Stimulated activated CD4-positive, alpha-beta T cell treated with anti-CD3 and anti-CD28 coated beads, Interleukin-4, amount 100 ng/mL, for 1 hour (primary cell): ENCODE measurements around the gene TTC23L.
A peak's percentile ranks its signal among the peaks of the same experiment; 100 is the strongest.
"Not testable (repeated sequence)": the region's sequence is repeated elsewhere in the genome, so short reads cannot be mapped to it uniquely, and the experiment has no call there.

Experiments used
- DNase-seq: peaks from one replicate; pipeline ENCODE4 v3.0.0-alpha.2; 2020

TTC23L gene

GRCh38 chr5:34838785-34839714 lies at the start of gene TTC23L:
Gene TTC23L, plus strand, starts transcription at chr5:34839164. Its CDS starts 1,508 bp downstream, at chr5:34840672.
- peak; percentile 90 for DNase-seq

DNA sequence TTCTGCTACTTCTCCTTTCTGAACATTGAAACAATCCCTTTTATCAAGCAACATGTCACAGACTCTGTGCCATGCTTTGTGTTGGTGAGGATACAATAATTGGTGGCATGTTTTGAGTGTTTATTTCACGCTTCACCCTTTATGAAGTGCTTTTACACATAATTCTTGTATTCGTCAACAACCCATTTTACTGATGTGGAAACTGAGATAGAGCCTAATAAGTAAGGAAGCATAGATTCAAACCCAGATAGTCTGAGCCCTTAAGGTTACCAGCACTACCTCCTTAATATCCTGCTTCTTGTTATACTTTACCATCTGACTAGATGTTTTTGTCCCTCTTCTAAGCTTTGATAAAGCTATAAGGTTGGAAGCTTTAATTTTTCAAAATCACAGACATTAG lies 49.3 kb upstream of the TTC23L start:
- DNase-seq = no peak

DNA sequence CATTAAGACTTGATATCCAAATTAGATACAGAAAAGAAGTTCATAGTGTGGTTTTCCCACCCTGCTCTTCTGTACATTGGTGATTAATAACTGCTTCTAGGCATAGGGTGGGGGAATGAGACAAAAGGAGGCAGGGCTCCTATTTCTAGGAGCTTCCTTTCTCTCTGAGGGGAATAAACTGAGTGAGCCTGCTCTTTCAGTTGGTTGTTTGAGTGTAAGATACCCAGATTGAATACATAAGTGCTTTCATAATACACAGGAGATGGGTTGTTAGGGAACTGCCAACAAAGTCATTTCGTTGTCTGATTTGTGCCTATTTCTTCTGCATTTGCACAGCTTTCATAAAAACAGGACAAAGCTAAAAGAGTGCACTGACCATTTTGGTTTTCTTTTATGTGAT lies 48.9 kb upstream of the TTC23L start:
- DNase-seq = no peak

GRCh38 chr5:34791761-34792244 lies 47.2 kb upstream of the TTC23L start:
- DNase-seq = no peak

- no peak for DNase-seq
Observed at GRCh38 chr5:34802834-34803563, 36.0 kb upstream of the TTC23L start.

DNA sequence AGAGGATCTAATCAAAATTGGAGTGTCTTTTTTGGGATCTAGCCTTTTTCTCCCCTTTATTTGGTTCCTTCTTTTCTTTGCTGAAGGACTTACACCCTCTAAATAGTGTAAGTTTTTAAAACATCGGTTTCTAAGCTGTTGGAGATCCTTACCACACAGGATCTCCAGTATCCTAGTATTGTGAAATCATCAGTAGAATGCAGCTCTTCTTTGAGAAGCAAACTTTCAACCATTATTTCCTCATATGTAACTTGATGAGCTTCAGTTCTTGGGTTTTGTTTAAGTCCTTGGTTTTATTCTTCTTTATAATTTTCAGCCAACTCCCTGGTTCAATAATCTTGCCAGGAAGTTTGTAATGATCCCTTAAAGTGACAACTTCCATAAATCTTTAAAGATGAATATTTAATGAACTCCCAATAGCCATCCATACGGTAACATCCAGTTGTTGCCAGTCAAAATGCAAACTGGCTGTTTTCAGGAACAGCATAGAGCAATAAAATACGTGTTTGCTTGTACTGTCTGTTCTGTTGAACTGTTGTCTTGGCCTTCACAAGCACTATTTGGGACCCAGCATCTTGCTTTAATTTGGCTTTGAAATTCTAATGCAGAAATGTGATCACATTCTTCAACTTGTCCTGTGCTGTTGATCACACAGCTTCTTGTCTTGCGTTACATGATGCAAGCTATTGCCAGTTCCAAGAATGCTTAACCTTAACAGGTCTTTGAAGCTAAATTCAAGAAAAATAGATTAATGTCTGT lies 34.8 kb upstream of the TTC23L start:
- DNase-seq = no peak

GRCh38 chr5:34804913-34805312 lies 34.1 kb upstream of the TTC23L start:
- no peak for DNase-seq

- no peak for DNase-seq
Observed at GRCh38 chr5:34806532-34806931, 32.4 kb upstream of the TTC23L start.

DNA sequence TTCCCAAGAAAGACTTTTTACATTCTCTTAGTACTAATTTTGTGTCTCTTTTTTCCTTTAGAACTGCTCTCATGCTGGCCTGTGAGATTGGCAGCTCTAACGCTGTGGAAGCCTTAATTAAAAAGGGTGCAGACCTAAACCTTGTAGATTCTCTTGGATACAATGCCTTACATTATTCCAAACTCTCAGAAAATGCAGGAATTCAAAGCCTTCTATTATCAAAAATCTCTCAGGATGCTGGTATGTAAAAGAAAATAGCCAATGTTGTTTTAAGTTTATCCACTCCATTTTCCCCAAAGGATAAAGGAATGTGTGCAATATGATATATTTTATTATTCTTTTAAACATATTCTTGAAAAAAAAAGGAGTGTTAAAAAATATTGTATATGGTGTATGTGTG lies 27.3 kb upstream of the TTC23L start:
- DNase-seq = no peak

GRCh38 chr5:34813509-34813908 lies 25.5 kb upstream of the TTC23L start:
- no peak for DNase-seq

GRCh38 chr5:34817558-34818351 lies 21.2 kb upstream of the TTC23L start:
- DNase-seq = no peak

GRCh38 chr5:34818717-34819116 lies 20.2 kb upstream of the TTC23L start:
- DNase-seq = no peak

- DNase-seq = no peak
Observed at GRCh38 chr5:34820593-34820992, 18.4 kb upstream of the TTC23L start.

DNA sequence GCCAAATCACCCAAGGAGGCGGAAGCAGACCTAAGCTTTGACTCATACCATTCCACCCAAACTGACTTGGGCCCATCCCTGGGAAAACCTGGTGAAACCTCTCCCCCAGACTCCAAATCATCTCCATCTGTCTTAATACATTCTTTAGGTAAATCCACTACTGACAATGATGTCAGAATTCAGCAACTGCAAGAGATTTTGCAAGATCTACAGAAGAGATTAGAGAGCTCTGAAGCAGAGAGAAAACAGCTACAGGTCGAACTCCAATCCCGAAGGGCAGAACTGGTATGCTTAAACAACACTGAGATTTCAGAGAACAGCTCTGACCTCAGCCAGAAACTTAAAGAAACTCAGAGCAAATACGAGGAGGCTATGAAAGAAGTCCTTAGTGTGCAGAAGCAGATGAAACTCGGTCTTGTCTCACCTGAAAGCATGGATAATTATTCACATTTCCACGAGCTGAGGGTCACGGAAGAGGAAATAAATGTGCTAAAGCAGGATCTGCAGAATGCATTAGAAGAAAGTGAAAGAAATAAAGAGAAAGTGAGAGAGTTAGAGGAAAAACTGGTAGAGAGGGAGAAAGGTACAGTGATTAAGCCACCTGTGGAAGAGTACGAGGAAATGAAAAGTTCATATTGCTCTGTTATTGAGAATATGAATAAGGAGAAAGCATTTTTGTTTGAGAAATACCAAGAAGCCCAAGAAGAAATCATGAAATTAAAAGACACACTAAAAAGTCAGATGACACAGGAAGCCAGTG lies 15.8 kb upstream of the TTC23L start:
- no peak for DNase-seq

GRCh38 chr5:34826347-34826746 lies 12.6 kb upstream of the TTC23L start:
- no peak for DNase-seq

- DNase-seq = no peak
Observed at GRCh38 chr5:34827588-34828506, 11.1 kb upstream of the TTC23L start.

- DNase-seq = not testable (repeated sequence)
Observed at GRCh38 chr5:34830827-34831226, 8.1 kb upstream of the TTC23L start.

GRCh38 chr5:34831303-34831702 lies 7.7 kb upstream of the TTC23L start:
- DNase-seq = no peak

DNA sequence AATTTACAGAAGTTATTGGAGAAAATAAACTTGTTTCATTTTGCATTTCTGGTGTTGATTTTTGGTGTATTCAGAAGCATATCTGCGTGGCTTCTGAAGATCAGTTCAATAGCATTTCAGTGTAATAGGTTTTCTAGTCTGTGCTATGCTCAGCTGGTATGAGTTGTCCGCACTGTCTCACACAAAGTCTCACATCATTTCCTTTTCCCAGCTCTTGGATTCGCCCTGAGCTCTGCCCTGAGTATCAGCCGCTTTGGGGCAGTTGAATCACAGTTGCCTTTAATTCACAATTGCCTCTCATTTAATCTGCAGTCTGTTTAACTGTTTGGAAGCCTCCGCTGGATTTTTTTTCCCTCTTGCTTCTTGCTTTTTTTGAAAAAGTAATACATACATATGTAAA lies 6.4 kb upstream of the TTC23L start:
- DNase-seq = no peak

DNA sequence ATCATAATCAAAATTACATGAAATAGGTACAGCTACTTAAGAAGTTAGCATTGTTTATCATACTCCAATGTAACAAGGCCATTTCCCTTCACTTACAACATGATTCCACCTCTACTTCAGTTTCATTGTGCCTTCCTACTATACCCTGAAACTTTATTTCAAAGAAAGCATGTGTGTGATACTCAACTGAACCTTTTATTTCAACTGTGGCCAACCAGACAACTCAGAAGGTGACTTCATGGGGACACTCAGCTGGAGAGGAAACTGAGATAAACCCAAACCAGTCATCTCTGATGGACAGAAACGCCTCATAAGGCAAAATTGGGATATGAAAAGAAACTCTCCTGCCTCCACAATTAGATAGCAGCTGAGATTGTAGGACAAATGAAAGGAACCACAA lies 5.9 kb upstream of the TTC23L start:
- DNase-seq = no peak
